ENCODE results near the gene YTHDC2.
"Not testable (repeated sequence)": the region's sequence is repeated elsewhere in the genome, so short reads cannot be mapped to it uniquely, and the experiment has no call there.

The YTHDC2 gene

GRCh38 chr5:113520429-113520828 lies 6.9 kb downstream of the YTHDC2 start:
- no peak for DNase-seq (ENCODE audit: low spot score)

DNA sequence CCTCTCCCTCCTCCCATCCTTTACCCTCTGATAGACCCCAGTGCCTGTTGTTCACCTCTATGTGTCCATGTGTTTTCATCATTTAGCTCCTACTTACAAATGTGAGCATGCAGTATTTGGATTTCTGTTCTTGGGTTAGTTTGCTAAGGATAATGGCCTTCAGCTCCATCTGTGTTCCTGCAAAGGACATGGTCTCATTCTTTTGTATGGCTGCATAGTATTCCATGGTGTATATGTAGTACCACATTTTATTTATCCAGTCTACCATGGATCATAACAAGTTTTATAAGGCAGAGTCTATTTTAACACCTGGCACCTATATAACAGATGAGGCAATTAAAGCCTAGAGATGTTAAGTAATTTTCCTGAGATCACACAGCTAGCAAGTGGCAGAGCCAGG lies 7.4 kb downstream of the YTHDC2 start:
- DNase-seq (ENCODE audit: low spot score), result no peak

DNA sequence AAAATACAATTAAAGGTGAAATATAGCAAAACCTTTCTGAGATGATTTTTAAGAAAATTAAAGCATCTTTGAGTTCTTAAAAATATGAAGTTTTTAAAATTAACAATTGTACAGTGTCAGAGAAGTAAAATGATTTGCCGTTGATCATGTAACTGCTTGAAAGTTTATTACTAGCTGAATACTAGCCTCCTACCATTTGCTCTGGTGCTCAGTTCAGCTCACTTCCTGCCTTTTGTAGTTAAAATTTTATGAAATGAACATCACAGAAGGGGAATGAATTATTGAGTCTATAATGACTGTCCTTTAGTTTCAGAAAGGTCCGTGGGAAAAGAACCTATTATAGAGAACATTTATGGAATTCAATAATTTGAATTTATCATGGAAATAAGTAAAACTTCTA lies 9.7 kb downstream of the YTHDC2 start:
- DNase-seq (ENCODE audit: low spot score), result no peak

DNA sequence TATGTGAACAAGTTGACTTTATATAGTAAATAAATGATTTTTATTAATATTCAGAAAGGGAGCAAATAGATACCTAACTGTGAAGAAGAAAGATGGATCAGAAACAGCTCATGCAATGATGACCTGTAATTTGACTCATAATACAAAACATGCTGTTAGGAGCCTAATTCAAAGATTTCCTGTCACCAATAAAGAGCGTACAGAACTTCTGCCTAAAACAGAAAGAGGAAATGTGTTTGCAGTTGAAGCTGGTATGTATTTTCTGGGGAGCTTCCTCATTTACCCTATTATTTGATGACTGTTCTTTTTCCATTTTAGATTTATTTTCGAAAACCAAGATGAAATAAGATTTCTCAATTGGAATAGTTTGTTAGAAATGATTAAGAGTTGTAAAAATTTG lies 11.4 kb downstream of the YTHDC2 start:
- DNase-seq (ENCODE audit: low spot score), result no peak

GRCh38 chr5:113526421-113526820 lies 12.9 kb downstream of the YTHDC2 start:
- no peak for DNase-seq (ENCODE audit: low spot score)

DNA sequence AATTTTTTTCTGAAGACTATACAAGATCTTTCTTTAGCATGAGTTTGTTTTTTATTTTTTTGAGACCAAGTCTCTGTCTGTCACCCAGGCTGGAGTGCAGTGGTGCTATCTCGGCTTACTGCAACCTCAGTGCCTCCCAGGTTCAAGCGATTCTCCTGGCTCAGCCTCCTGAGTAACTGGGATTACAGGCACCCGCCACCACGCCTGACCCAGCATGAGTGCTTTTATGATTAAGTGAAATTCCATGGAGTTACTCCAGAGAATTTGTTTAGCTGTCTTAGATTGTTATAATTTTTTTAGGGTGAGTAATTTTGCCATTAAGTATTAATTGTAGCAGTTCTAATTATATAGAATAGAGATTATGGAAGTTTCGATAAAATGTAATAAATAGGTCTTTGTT lies 14.3 kb downstream of the YTHDC2 start:
- DNase-seq (ENCODE audit: low spot score), result no peak

DNA sequence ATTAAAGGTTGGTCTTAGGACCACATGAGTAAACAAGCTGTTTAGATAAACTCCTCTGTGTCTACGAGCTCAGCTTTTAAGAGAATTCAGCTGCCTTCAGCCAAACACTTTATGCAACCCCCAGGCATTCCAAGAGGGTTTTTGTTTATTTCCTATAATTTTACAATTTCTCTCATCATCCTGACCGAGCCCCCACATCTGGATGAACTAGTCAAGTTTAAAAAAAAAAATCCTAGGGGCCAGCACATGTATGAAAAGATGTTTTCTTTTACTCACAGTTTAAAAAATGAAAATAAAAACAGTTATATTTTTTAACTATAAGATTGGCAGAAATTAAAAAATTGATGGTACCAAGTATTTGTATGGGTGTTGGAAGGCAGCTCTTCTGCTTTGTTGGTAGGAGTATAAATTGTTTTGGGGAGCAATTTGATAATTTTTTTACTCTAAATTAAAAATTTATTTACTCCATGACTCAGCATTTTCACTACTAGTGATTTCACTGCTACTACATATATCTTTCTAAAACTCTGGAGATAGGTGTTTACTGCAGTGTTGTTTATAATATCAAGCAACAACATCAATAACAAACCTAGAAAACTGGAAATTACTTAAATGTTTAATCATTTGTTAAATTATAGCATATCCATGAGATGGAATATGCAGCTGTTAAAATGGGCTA lies 18.1 kb downstream of the YTHDC2 start:
- DNase-seq (ENCODE audit: low spot score), result no peak

DNA sequence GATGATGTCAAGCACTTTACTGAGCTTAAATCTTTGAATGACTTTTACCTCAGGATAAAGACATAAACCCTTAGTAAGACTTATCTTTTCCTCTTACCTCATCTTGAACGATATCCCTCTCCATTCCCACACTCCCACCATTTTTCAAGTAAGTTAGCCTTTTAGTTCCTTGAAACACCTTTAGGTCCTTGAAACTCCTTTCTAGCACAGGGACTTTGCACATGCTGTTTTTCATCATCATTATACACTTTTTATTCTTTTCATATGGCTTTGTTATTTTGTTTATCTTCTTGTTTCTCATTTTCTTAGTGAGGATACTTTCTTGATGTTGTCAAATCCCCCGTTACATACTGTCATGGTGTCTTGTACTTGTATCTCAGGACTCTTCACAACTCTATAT lies 24.8 kb downstream of the YTHDC2 start:
- DNase-seq (ENCODE audit: low spot score), result no peak

DNA sequence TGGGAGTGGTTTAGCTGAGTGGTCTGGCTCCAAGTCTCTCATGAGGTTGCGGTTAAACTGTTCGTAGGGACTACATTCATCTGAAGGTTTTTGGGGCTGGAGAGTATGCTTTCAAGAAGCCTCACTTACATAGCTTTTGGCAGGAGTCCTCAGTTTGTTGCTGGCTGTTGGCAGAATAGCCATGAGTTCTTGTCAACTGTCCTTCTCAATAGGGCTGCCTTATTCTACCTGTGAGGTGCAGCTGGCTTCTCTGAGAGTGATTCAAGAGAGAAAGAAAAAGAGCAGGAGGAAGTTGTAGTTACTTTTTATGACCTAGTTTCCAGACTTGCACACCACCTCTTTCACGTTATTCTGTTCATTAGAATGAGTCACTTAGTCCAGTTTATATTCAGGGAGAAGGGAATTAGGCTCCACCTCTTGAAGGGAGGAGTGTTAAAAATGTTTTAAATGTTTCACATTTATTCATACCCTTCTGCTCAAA lies 33.2 kb downstream of the YTHDC2 start:
- DNase-seq (ENCODE audit: low spot score), result no peak

DNA sequence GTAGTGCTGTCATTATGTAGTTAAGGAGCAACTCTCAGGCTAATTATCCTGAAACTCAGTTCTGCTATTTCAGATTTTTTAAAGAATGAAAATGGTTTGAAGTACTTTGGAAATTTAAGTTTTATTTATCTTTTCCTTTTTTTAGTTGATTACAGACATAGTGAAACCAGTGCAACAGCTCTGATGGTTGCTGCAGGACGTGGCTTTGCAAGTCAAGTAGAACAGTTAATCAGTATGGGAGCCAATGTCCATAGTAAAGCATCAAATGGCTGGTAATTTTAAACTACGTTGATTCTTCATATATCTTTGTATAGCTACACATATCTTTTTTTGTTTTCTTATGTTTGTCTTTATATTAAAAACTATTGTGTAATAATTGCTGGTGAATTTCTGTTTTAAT lies 34.9 kb downstream of the YTHDC2 start:
- DNase-seq (ENCODE audit: low spot score), result no peak

DNA sequence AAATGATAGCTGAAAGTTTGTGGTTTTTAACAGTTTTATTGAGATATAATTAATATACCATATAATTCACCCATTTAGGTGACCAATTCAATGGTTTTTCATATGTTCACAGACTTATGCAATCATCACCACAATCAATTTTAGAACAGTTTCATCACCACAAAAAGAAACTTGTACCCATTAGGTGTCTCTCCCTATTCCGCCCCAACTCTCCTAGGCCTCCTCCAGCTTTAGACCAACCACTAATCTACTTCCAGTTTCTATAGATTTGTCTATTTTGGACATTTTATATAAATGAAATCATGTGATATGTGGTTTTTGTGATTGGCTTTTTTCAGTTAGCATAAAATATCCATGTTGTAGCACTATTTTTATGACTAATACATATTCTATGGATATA lies 38.6 kb downstream of the YTHDC2 start:
- DNase-seq (ENCODE audit: low spot score), result no peak

DNA sequence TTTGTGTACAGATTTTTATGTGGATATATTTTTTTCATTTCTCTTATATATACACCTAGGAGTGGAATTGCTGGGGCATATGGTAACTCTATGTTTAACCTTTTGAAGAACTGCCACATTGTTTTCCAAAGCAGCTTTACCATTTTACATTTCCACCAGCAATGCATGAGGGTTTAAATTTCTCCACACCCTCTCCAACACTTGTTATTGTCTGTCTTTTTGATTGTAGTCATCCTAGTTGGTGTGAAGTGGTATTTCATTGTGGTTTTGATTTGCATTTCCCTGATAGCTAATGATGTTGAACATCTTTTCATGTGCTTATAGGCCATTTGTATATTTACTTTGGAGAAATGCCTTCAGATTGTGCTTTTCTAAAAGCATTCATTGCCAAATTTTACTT lies 39.1 kb downstream of the YTHDC2 start:
- no peak for DNase-seq (ENCODE audit: low spot score)

GRCh38 chr5:113562828-113563400 lies 49.4 kb downstream of the YTHDC2 start:
- no peak for DNase-seq (ENCODE audit: low spot score)

GRCh38 chr5:113569396-113569795 lies 55.9 kb downstream of the YTHDC2 start:
- no peak for DNase-seq (ENCODE audit: low spot score)

DNA sequence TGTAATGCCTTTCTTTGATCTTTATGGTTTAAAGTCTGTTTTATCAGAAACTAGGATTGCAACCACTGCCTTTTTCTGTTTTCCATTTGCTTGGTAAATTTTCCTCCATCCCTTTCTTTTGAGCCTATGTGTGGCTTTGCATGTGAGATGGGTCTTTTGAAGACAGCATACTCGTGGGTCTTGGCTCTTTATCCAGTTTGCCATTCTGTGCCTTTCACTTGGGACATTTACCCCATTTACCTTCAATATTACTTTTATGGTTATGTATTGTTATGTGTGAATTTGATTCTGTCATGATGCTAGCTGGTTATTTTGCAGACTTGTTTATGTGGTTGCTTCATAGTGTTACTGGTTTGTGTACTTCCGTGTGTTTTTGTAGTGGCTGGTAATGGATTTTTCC lies 59.2 kb downstream of the YTHDC2 start:
- DNase-seq (ENCODE audit: low spot score), result no peak

DNA sequence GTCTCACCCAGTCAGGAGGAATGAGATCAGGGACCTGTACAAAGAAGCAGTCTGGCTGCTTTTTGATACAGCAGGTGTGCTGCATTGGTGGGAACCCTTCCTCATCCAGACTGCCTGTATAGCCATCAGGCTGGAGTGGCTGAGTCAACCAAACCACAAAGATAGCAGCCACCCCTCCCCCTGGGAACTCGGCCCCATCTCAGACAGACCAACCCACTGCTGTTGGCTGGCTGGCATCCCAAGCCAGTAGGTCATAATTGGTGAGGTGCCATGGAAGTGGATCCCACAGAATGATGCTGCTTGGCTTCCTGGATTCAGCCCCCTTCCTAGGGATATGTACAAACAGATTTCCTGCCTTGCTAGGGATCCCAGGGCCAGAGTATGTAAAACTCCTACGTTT lies 60.9 kb downstream of the YTHDC2 start:
- no peak for DNase-seq (ENCODE audit: low spot score)

DNA sequence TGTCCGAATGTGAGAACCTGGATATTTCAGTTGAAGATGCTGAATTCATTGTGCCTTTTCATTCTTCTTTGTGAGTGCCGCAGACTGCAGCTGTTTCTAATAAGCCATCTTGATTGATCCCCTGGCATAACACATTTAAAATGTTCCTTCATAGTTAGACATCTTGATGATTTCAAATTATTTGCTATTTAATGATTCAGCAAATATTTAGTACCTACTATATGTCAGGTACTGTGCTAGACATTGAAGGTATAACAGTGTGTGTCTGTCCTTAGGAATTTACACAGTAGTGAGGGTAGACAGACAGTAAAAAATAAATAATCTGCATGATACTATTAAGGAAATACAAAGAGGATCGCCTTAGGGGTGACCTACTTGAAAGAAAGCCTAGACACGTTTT lies 61.6 kb downstream of the YTHDC2 start:
- no peak for DNase-seq (ENCODE audit: low spot score)

- no peak for DNase-seq (ENCODE audit: low spot score)
Measured at GRCh38 chr5:113578091-113578490, 64.6 kb downstream of the YTHDC2 start.

GRCh38 chr5:113581388-113581787 lies 67.9 kb downstream of the YTHDC2 start:
- no peak for DNase-seq (ENCODE audit: low spot score)

DNA sequence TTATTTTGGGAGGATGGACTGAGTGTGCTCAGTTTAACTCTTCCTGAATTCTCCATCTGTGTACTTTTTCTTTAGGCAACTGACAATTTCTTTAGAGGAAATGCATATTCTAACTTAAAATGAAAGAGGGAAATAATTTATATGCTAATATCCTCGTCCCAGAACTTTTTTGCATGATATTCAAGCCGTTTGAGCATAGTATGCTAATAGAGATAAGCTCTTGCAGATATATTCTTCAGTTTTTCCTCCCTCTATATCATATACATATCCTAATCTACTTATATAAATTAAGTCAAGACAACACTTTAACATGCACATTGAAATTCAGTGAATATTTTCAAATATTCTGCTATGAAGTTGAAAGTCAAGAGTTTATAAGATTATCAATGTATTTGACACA lies 84.7 kb downstream of the YTHDC2 start:
- no peak for DNase-seq (ENCODE audit: low spot score)

DNA sequence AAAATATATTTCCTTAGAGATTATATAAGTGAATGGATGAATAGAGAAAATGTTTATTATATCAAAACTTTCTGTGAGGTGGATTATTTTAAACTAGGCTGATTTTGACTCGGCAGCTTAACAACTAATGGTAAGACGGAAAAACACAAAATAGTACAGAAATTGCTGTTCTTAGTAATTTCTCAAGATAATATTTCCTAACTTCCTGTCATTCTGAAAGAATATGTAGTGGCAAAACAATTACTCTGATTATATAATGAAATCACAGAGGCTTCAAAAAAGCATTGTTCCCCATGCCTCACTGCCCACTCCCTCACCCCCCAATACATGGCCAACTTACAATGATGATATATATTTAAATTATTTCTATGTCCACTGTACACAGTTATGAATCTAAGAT lies 85.4 kb downstream of the YTHDC2 start:
- no peak for DNase-seq (ENCODE audit: low spot score)

GRCh38 chr5:113600255-113600905 lies 86.9 kb downstream of the YTHDC2 start:
- no peak for DNase-seq (ENCODE audit: low spot score)

DNA sequence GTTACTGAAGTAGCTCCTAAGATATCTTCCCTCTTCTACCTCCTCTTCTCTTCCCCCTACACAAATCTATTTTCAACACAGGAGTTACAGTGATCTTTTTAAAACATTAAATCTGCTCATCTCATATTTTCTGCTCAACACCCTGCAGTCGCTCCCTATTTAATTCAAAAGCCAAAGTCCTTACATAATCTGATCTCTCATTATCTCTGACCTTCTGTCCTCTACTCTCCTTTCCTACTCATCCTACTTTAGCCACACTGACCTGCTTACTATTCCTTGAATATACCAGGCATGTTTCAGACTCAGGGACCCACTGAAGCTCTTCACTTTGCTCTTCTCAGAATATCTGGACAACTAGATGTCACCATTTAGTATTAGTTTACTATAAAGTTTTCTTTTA lies 87.9 kb downstream of the YTHDC2 start:
- DNase-seq (ENCODE audit: low spot score), result no peak

- DNase-seq (ENCODE audit: low spot score), result not testable (repeated sequence)
Measured at GRCh38 chr5:113603246-113603645, 89.8 kb downstream of the YTHDC2 start.

Measured in HuH-7 (cell line).